Sigmoid colon (tissue), 7 donors: ENCODE measurements around the gene SLC25A25. TPM values are rescaled to one million over a fixed set of nuclear protein-coding genes. Genes with fewer than 3 reads are reported as not detected.

Experiments
- DNase-seq: peaks from one replicate; pipeline ENCODE4 v3.0.0-alpha.2; 2019
- H3K27ac ChIP-seq, 4 donors: fragments of 200-600 bp; sonication (generic); one replicate each; pipeline ENCODE4 v1.5.1; 2016 to 2019; ENCODE audit warnings: mild to moderate bottlenecking in 1 of 4
- H3K27me3 ChIP-seq, 3 donors: fragments of 200-600 bp; sonication (generic); one replicate each; pipeline ENCODE4 v1.5.1; 2019; ENCODE audit warnings: mild to moderate bottlenecking in 1 of 3
- H3K36me3 ChIP-seq, 4 donors: fragments of 200-600 bp; sonication (generic); one replicate each; pipeline ENCODE4 v1.5.1; 2016 to 2019
- H3K4me1 ChIP-seq, 4 donors: fragments of 200-600 bp; sonication (generic); one replicate each; pipeline ENCODE4 v1.5.1; 2017 to 2019
- H3K4me3 ChIP-seq, 4 donors: fragments of 200-600 bp; sonication (generic); one replicate each; pipeline ENCODE4 v1.5.1; 2017 to 2019; ENCODE audit warnings: mild to moderate bottlenecking in 2 of 4, moderate library complexity in 1 of 4
- H3K9me3 ChIP-seq, 4 donors: fragments of 200-600 bp in 3 of 4; sonication (generic) in 3 of 4; one replicate each; pipeline versions ENCODE4 v1.5.1 to v1.6.1; 2013 to 2019
- EP300 ChIP-seq, 4 donors: sonication (generic); formaldehyde crosslinking; IDR thresholded peaks; one replicate each; pipeline ENCODE4 v1.6.1; 2017; ENCODE audit warnings: antibody characterized with exemption in 4 of 4
- POLR2A ChIP-seq, 2 donors: fragments of 450-650 bp; IDR thresholded peaks; one replicate each; pipeline ENCODE4 v1.6.1; 2016; ENCODE audit warnings: antibody characterized with exemption in 2 of 2, mild to moderate bottlenecking in 2 of 2, moderate library complexity in 2 of 2
- POLR2AphosphoS5 ChIP-seq, 4 donors: sonication (generic); formaldehyde crosslinking; IDR thresholded peaks; one replicate each; pipeline ENCODE4 v1.6.1; 2017; ENCODE audit warnings: antibody characterized with exemption in 4 of 4
- WGBS, 2 donors: extraction: QIAGEN DNeasy Blood & Tissue Kit; methylation state at CpG; one replicate each; pipeline ENCODE4 v1.1.7; 2013; 5-methylcytosine and 5-hydroxymethylcytosine counted together
- intact Hi-C: fragments of 100-400 bp; cut with DNase I; formaldehyde crosslinking; loops from one replicate; pipeline ENCODE4 v1.15.1; 2023
- polyA plus RNA-seq, 3 donors: library from polyadenylated mRNA; stranded (reverse); fragments of 200-250 nt; gene quantifications; one replicate each; pipeline ENCODE4 v1.2.3, GENCODE V29; 2013
- total RNA-seq, 4 donors: library from RNA; depleted of rRNA; stranded (reverse); fragments of >200 nt; gene quantifications; one replicate each; pipeline ENCODE4 v1.1.0, GENCODE V29; 2016
- TF ChIP-seq, protein P1 (sequence below), 4 experiments: fragments of 450-650 bp in 3 of 4; fragments of 200-600 bp in 1 of 4; IDR thresholded peaks; one replicate each; pipeline ENCODE4 v1.5.1; 2016 to 2019; ENCODE audit warnings: antibody characterized with exemption in 4 of 4, mild to moderate bottlenecking in 3 of 4, moderate library complexity in 2 of 4
- donor health status: healthy with polysubstance abuse.
- donor health status: Bipolar disorder and iron deficiency.
- donor health status: healthy.

SLC25A25 gene
- total and polyA plus RNA-seq, 7 donors = 10.2 to 77.2 (median 16.6) TPM

DNA sequence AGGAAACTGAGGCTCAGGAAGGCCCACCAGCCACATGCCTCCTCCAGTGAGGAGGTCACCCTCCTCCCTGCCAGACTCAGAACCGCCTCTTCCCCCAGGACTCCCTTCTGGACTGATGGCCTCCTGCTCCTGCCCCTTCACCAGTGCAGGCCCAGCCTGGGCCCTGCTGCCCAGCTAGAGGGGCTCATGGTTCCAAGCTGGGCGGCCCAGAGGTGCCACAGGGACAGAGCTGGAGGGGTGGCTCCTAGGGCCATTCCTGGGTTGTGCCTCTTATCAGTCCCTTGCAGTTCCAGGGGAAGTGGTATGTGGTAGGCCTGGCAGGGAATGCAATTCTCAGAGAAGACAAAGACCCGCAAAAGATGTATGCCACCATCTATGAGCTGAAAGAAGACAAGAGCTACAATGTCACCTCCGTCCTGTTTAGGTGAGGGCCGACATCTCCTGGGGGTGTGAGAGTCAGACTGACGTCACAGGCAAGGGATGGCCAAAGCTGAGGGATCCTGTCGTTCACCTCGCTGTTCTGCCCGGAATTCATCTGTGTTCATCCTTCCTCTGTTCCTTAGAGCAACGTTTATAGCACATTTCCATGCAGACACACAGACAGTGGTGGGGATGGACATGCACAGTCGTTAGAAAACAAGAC lies 82.0 kb downstream of the SLC25A25 start:
- Histone ChIP-seq H3K4me1 (peaks cover 0 to 5% (median 0%) of the 10 kb centered on the region in 4 donors), H3K27ac (no peak overlapping the region), H3K36me3 (no peaks in the 10 kb centered on the region), H3K9me3 (no peaks in the 10 kb centered on the region), H3K27me3 (no peaks in the 10 kb centered on the region), H3K4me3 (no peak overlapping the region)
- TF ChIP-seq, protein P1, sequence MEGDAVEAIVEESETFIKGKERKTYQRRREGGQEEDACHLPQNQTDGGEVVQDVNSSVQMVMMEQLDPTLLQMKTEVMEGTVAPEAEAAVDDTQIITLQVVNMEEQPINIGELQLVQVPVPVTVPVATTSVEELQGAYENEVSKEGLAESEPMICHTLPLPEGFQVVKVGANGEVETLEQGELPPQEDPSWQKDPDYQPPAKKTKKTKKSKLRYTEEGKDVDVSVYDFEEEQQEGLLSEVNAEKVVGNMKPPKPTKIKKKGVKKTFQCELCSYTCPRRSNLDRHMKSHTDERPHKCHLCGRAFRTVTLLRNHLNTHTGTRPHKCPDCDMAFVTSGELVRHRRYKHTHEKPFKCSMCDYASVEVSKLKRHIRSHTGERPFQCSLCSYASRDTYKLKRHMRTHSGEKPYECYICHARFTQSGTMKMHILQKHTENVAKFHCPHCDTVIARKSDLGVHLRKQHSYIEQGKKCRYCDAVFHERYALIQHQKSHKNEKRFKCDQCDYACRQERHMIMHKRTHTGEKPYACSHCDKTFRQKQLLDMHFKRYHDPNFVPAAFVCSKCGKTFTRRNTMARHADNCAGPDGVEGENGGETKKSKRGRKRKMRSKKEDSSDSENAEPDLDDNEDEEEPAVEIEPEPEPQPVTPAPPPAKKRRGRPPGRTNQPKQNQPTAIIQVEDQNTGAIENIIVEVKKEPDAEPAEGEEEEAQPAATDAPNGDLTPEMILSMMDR (IDR thresholded peaks at IDR 0.05) = no peak
- intact Hi-C loops = no loop called here
- DNase-seq = no peak
- 60 to 75% methylated on average over 11 of the region's 11 CpGs for WGBS, 2 donors

DNA sequence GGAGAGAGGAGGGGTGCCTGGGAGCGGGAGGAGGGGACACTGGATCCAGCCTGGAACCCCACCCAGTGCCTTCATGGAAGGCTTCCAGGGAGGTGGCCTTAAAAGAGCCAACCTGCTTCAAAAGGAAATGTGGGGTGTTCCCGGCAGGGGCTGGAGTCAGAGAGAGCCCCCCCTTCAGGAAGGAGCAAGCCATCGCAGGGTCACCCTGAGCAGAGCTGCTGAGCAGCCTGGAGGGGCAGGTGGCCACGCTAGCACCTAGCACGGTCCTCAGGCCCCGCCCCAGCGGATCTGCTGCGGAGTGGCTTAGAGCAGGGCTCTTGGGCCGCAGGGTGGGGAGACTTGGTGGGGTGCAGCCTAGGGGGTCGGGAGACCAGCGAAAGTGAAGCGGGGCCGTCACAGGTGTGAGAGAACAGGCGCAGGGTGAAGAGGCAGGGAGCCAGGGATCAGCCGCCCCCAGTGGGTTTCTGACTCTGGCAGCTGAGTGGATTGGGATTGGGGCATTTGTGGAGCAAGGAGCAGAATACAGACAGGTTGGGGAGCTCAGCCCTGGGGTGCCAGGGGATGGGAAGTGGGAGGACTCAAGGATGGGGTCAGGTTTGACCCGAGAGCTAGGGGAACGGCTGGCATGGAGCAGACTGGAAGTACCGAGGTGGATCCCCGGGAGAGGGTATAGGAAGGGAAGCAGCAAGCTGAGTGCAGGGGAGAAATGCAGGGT lies 82.7 kb downstream of the SLC25A25 start:
- no peak for DNase-seq
- Histone ChIP-seq H3K4me3 (no peak overlapping the region), H3K9me3 (no peaks in the 10 kb centered on the region), H3K4me1 (peaks cover 0 to 5% (median 0%) of the 10 kb centered on the region in 4 donors), H3K36me3 (no peaks in the 10 kb centered on the region), H3K27ac (no peak overlapping the region), H3K27me3 (no peaks in the 10 kb centered on the region)
- intact Hi-C loops = no loop called here
- no peak for TF ChIP-seq EP300 (IDR thresholded peaks at IDR 0.05)
- no peak for TF ChIP-seq POLR2AphosphoS5 (IDR thresholded peaks at IDR 0.05)
- TF ChIP-seq, protein P1 (IDR thresholded peaks at IDR 0.05) = no peak
- WGBS, 2 donors = 54 to 73% methylated on average over 19 of the region's 19 CpGs

DNA sequence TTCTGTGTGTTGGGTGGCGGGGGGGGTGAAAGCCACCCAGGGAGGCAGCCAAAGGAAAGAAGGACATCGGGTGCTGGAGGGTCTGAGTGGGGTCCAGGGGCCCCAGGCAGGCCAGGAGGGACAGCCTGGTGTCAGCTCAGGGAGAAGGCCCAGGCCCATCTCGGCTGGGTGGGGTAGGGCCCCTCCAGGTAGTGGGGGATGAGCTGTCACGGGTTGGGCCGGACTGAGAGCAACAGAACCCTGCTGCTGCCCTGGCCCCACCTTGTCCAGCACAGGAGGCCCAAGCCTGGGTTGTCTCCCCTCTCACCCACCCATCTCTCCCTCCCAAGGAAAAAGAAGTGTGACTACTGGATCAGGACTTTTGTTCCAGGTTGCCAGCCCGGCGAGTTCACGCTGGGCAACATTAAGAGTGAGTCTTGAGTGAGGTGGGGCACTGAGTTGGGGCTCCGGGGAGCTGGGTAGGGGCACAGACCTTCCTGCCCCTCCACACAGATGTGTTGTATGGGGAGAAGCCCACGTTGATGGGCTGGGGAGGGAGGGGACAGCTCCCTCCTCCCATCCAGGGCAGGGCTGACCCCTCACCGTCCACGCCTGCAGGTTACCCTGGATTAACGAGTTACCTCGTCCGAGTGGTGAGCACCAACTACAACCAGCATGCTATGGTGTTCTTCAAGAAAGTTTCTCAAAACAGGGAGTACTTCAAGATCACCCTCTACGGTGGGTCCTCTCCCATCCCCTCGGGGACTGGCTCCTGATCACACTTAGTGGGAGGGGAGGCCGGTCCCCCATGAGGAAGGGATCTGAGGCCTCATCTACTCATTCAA lies 83.5 kb downstream of the SLC25A25 start:
- TF ChIP-seq POLR2A (IDR thresholded peaks at IDR 0.05) (no peak), EP300 (IDR thresholded peaks at IDR 0.05) (no peak), POLR2AphosphoS5 (IDR thresholded peaks at IDR 0.05) (no peak)
- TF ChIP-seq, protein P1 (IDR thresholded peaks at IDR 0.05) = no peak
- H3K36me3 ChIP-seq = no peaks in the 10 kb centered on the region
- H3K27me3 ChIP-seq = no peaks in the 10 kb centered on the region
- no peaks in the 10 kb centered on the region for H3K9me3 ChIP-seq
- H3K27ac ChIP-seq = no peak overlapping the region
- H3K4me1 ChIP-seq = peaks cover 0 to 5% (median 0%) of the 10 kb centered on the region in 4 donors
- WGBS, 2 donors = 90 to 91% methylated on average over 18 of the region's 18 CpGs
- intact Hi-C loops = no loop called here
- DNase-seq = no peak
- H3K4me3 ChIP-seq = no peak overlapping the region

DNA sequence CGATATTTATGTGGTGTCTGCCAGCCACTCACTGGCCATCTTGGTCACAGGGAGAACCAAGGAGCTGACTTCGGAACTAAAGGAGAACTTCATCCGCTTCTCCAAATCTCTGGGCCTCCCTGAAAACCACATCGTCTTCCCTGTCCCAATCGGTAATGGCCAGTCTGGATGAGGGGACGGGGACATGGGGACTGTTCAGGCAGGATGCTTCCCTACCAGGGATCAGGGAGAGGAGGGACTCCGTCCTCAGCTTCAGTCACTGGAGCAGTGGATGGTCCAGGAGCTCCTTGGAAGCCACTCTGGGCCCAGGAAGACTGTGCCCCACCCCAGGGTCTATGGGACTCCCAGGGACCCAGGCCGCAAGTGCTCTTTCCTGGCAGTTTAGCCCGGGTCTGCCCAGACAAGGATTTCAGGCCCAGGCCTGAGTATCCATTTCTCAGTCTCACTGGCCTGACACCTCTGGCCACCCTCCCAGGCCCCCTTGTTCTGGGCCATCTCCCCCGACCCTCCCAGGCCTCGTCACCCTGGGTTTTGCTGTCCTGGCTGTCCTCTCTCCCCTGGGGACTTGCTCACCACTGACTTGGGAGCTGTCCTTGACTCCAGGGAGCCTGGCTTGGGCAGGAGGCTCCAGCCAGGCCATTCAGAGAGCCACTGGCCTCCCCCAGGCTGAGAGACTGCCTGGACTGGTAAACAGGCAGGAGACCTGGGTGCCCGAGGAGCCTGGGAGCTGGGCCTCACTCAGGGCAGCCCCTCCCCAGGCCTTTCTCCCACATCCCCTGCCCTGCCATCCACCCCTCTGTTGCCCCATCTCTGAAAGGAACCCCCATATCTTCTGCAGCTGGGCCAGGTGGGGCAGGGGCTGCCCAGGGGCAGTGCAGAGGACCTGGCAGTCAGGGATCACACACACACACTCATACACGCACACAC lies 84.4 kb downstream of the SLC25A25 start:
- H3K36me3 ChIP-seq = no peaks in the 10 kb centered on the region
- intact Hi-C loops = no loop called here
- H3K4me3 ChIP-seq = no peak overlapping the region
- 93 to 94% methylated on average over 13 of the region's 13 CpGs for WGBS, 2 donors
- TF ChIP-seq POLR2AphosphoS5 (IDR thresholded peaks at IDR 0.05) (no peak), EP300 (IDR thresholded peaks at IDR 0.05) (no peak)
- H3K9me3 ChIP-seq = no peaks in the 10 kb centered on the region
- DNase-seq = no peak
- no peak overlapping the region for H3K27ac ChIP-seq
- H3K4me1 ChIP-seq = peaks cover 0 to 5% (median 0%) of the 10 kb centered on the region in 4 donors
- no peaks in the 10 kb centered on the region for H3K27me3 ChIP-seq
